HepG2 (cell line): Measurements from ENCODE around the gene GATA5. TPM values are rescaled to one million over a fixed set of nuclear protein-coding genes. Genes with fewer than 3 reads are reported as not detected.

Experiments
- ARNTL ChIP-seq: sonication (generic); formaldehyde crosslinking; IDR thresholded peaks from 2 replicates; pipeline ENCODE4 v1.4.0; 2020; ENCODE audit warnings: mild to moderate bottlenecking, missing genetic modification reagents
- DR1 ChIP-seq: sonication (generic); formaldehyde crosslinking; IDR thresholded peaks from 2 replicates; pipeline ENCODE4 v1.8.0; 2021; ENCODE audit warnings: mild to moderate bottlenecking, missing genetic modification reagents, inconsistent platforms
- KDM5B ChIP-seq: sonication (generic); formaldehyde crosslinking; IDR thresholded peaks from 2 replicates; pipeline ENCODE4 v1.4.0; 2020; ENCODE audit warnings: missing genetic modification reagents, mild to moderate bottlenecking, borderline replicate concordance
- MTA1 ChIP-seq: sonication (generic); formaldehyde crosslinking; IDR thresholded peaks from 2 replicates; pipeline ENCODE4 v1.4.0; 2020; ENCODE audit warnings: missing genetic modification reagents, mild to moderate bottlenecking, borderline replicate concordance
- PTBP1 ChIP-seq: fragments of 200-400 bp; formaldehyde crosslinking; IDR thresholded peaks from 2 replicates; pipeline ENCODE4 v1.6.1; 2018; ENCODE audit warnings: low read length, low read depth; ENCODE audit not compliant: poor library complexity, severe bottlenecking
- RBAK ChIP-seq: sonication (generic); formaldehyde crosslinking; IDR thresholded peaks from 2 replicates; pipeline ENCODE4 v1.5.1; 2020; ENCODE audit warnings: mild to moderate bottlenecking, missing genetic modification reagents
- SP140L ChIP-seq: sonication (generic); formaldehyde crosslinking; IDR thresholded peaks from 2 replicates; pipeline ENCODE4 v1.4.0; 2020; ENCODE audit warnings: missing genetic modification reagents, borderline replicate concordance
- TARDBP ChIP-seq: sonication (generic); formaldehyde crosslinking; IDR thresholded peaks from 2 replicates; pipeline ENCODE4 v1.8.0; 2022; ENCODE audit warnings: mild to moderate bottlenecking, missing genetic modification reagents
- TBP ChIP-seq: sonication (generic); formaldehyde crosslinking; IDR thresholded peaks from 2 replicates; pipeline ENCODE4 v1.5.0; 2020; ENCODE audit warnings: missing genetic modification reagents
- ZNF263 ChIP-seq: sonication (generic); formaldehyde crosslinking; IDR thresholded peaks from 2 replicates; pipeline ENCODE4 v1.4.0; 2020; ENCODE audit warnings: missing genetic modification reagents
- ZNF331 ChIP-seq: sonication (generic); formaldehyde crosslinking; IDR thresholded peaks from 2 replicates; pipeline ENCODE4 v1.4.0; 2020; ENCODE audit warnings: missing genetic modification reagents
- polyA plus RNA-seq, 8 experiments: library from polyadenylated mRNA; depleted of rRNA in 3 of 8; stranded (reverse) in 7 of 8; unstranded in 1 of 8; fragments of >200 nt; fragmentation: Illumina TruSeq in 4 of 8; extraction: Trizol in 4 of 8; gene quantifications; 2 replicates each; pipeline versions ENCODE4 v1.2.1 to v1.2.3, GENCODE V29; 2011 to 2016; ENCODE audit warnings: low read depth in 4 of 8, missing spikeins in 1 of 8, mixed read lengths in 1 of 8; ENCODE audit not compliant: insufficient read depth in 1 of 8
- total RNA-seq, 5 experiments: library from RNA; depleted of rRNA; stranded (reverse); fragments of >200 nt; fragmentation: Illumina TruSeq; extraction: Trizol; gene quantifications; 2 replicates each; pipeline ENCODE4 v1.2.3, GENCODE V29; 2016; ENCODE audit warnings: low read depth in 1 of 5
- TF ChIP-seq, protein P1 (sequence below): sonication (generic); formaldehyde crosslinking; IDR thresholded peaks from 2 replicates; pipeline ENCODE4 v1.9.0; 2021; ENCODE audit warnings: mild to moderate bottlenecking, missing genetic modification reagents
- TF ChIP-seq, protein P2 (sequence below): sonication (generic); formaldehyde crosslinking; IDR thresholded peaks from 2 replicates; pipeline ENCODE4 v1.9.0; 2021; ENCODE audit warnings: missing genetic modification reagents, mild to moderate bottlenecking, borderline replicate concordance
- TF ChIP-seq, protein P3 (sequence below): fragments of 450-650 bp; IDR thresholded peaks from 2 replicates; pipeline ENCODE4 v1.6.1; 2016
- TF ChIP-seq, protein P4 (sequence below): sonication (generic); formaldehyde crosslinking; IDR thresholded peaks from 2 replicates; pipeline ENCODE4 v1.4.0; 2020; ENCODE audit warnings: mild to moderate bottlenecking, missing genetic modification reagents
- TF ChIP-seq, protein P5 (sequence below): sonication (generic); formaldehyde crosslinking; conservative IDR thresholded peaks from 2 replicates; pipeline ENCODE4 v1.5.0; 2020; ENCODE audit warnings: missing genetic modification reagents

The GATA5 gene
- total and polyA plus RNA-seq, 2 of the 13 experiments (the other 11 are each of a cell fraction or from before 2014, with no cell fraction given), result 0.12 to 0.20 TPM

DNA sequence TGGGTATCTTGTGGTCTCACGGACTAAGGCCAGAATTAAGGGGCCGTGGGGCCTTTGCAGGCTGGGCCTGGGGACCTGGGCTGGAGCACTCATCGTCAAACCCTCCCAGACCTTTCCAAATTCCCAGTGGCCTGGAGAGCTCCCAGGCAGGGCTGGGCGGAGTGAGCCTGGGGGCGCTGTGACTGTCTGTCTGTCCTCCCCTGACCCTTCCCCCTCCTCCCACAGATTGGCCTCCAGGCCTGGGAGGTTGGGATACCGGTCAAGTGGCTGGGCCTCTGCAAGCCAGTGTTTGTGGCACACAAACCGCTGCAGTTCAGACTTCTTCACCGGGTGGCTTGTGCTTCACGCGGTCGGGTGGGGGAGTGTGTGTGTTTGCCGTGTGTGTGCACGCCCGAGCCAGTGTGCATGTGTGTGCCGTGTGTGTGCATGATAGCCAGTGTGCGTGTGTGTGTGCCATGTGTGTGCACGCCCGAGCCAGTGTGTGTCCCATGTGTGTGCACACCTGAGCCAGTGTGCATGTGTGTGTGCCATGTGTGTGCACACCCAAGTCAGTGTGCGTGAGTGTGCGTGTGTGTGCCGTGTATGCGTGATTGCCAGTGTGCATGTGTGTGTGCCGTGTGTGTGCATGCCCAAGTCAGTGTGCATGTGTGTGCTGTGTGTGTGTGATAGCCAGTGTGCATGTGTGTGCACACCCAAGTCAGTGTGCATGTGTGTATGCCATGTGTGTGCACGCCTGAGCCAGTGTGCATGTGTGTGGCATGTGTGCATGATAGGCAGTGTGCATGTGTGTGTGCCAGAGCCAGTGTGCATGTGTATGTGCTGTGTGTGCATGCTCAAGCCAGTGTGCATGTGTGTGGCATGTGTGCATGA is 54.7 kb downstream of the GATA5 start (continued):
- TF ChIP-seq, protein P1, sequence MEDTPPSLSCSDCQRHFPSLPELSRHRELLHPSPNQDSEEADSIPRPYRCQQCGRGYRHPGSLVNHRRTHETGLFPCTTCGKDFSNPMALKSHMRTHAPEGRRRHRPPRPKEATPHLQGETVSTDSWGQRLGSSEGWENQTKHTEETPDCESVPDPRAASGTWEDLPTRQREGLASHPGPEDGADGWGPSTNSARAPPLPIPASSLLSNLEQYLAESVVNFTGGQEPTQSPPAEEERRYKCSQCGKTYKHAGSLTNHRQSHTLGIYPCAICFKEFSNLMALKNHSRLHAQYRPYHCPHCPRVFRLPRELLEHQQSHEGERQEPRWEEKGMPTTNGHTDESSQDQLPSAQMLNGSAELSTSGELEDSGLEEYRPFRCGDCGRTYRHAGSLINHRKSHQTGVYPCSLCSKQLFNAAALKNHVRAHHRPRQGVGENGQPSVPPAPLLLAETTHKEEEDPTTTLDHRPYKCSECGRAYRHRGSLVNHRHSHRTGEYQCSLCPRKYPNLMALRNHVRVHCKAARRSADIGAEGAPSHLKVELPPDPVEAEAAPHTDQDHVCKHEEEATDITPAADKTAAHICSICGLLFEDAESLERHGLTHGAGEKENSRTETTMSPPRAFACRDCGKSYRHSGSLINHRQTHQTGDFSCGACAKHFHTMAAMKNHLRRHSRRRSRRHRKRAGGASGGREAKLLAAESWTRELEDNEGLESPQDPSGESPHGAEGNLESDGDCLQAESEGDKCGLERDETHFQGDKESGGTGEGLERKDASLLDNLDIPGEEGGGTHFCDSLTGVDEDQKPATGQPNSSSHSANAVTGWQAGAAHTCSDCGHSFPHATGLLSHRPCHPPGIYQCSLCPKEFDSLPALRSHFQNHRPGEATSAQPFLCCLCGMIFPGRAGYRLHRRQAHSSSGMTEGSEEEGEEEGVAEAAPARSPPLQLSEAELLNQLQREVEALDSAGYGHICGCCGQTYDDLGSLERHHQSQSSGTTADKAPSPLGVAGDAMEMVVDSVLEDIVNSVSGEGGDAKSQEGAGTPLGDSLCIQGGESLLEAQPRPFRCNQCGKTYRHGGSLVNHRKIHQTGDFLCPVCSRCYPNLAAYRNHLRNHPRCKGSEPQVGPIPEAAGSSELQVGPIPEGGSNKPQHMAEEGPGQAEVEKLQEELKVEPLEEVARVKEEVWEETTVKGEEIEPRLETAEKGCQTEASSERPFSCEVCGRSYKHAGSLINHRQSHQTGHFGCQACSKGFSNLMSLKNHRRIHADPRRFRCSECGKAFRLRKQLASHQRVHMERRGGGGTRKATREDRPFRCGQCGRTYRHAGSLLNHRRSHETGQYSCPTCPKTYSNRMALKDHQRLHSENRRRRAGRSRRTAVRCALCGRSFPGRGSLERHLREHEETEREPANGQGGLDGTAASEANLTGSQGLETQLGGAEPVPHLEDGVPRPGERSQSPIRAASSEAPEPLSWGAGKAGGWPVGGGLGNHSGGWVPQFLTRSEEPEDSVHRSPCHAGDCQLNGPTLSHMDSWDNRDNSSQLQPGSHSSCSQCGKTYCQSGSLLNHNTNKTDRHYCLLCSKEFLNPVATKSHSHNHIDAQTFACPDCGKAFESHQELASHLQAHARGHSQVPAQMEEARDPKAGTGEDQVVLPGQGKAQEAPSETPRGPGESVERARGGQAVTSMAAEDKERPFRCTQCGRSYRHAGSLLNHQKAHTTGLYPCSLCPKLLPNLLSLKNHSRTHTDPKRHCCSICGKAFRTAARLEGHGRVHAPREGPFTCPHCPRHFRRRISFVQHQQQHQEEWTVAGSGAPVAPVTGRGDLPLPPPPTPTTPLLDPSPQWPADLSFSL (CRISPR knock-in tag), result peak; percentile 54; the same call in 1 of the 2 replicates
- TF ChIP-seq TARDBP (CRISPR knock-in tag), result no peak
- TF ChIP-seq, protein P2, sequence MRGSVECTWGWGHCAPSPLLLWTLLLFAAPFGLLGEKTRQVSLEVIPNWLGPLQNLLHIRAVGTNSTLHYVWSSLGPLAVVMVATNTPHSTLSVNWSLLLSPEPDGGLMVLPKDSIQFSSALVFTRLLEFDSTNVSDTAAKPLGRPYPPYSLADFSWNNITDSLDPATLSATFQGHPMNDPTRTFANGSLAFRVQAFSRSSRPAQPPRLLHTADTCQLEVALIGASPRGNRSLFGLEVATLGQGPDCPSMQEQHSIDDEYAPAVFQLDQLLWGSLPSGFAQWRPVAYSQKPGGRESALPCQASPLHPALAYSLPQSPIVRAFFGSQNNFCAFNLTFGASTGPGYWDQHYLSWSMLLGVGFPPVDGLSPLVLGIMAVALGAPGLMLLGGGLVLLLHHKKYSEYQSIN (CRISPR knock-in tag), result no peak
- TF ChIP-seq TBP (CRISPR knock-in tag), result no peak
- TF ChIP-seq, protein P3, sequence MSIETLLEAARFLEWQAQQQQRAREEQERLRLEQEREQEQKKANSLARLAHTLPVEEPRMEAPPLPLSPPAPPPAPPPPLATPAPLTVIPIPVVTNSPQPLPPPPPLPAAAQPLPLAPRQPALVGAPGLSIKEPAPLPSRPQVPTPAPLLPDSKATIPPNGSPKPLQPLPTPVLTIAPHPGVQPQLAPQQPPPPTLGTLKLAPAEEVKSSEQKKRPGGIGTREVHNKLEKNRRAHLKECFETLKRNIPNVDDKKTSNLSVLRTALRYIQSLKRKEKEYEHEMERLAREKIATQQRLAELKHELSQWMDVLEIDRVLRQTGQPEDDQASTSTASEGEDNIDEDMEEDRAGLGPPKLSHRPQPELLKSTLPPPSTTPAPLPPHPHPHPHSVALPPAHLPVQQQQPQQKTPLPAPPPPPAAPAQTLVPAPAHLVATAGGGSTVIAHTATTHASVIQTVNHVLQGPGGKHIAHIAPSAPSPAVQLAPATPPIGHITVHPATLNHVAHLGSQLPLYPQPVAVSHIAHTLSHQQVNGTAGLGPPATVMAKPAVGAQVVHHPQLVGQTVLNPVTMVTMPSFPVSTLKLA, result peak; percentile 99
- TF ChIP-seq ARNTL, result no peak
- 0 out of 2 replicates have a peak, but pooled peaks have one; percentile 14 for TF ChIP-seq KDM5B
- no peak for TF ChIP-seq DR1
- TF ChIP-seq, protein P4, sequence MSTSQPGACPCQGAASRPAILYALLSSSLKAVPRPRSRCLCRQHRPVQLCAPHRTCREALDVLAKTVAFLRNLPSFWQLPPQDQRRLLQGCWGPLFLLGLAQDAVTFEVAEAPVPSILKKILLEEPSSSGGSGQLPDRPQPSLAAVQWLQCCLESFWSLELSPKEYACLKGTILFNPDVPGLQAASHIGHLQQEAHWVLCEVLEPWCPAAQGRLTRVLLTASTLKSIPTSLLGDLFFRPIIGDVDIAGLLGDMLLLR, result peak; percentile 25; the same call in 1 of the 2 replicates
- no peak for TF ChIP-seq PTBP1
- no peak for TF ChIP-seq ZNF331 (CRISPR knock-in tag)
- TF ChIP-seq SP140L (CRISPR knock-in tag), result no peak
- TF ChIP-seq RBAK (CRISPR knock-in tag), result no peak
- TF ChIP-seq, protein P5, sequence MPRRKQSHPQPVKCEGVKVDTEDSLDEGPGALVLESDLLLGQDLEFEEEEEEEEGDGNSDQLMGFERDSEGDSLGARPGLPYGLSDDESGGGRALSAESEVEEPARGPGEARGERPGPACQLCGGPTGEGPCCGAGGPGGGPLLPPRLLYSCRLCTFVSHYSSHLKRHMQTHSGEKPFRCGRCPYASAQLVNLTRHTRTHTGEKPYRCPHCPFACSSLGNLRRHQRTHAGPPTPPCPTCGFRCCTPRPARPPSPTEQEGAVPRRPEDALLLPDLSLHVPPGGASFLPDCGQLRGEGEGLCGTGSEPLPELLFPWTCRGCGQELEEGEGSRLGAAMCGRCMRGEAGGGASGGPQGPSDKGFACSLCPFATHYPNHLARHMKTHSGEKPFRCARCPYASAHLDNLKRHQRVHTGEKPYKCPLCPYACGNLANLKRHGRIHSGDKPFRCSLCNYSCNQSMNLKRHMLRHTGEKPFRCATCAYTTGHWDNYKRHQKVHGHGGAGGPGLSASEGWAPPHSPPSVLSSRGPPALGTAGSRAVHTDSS (CRISPR knock-in tag), result no peak
- peak; percentile 81 for TF ChIP-seq ZNF263 (CRISPR knock-in tag)
- TF ChIP-seq MTA1 (CRISPR knock-in tag), result peak; percentile 56; the same call in 1 of the 2 replicates
